Loucy (cell line): ENCODE measurements around the gene ZNF280D.

Experiments
- EZH2phosphoT487 ChIP-seq: fragments of 200-600 bp; IDR thresholded peaks from 2 replicates; pipeline ENCODE4 v1.6.1; 2018; ENCODE audit warnings: antibody characterized with exemption, mild to moderate bottlenecking, moderate library complexity, borderline replicate concordance
- TF ChIP-seq, protein P1 (sequence below): fragments of 200-600 bp; sonication (generic); conservative IDR thresholded peaks from 2 replicates; pipeline ENCODE4 v1.5.1; 2014; ENCODE audit warnings: mild to moderate bottlenecking, antibody characterized with exemption, low read length

DNA sequence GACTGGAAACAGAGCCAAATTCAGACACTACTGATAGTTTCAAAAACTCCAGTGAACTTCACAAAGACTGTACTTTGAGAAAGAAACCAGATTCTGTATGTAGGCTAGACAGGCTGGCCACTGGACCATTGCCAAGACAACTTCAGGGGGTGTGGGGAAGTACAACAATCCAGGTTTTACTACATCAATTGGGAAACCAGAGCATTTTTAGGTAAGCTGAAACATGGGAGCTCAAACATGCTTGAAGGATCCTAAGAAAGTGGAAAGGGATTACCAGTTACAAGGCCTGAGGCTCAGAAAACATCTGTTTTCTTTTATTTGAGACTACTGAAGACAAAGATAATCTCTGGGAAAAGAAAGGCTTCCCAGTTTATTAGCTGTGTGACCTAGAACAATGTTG lies 26.9 kb upstream of the ZNF280D start:
- TF ChIP-seq EZH2phosphoT487, result no peak
- TF ChIP-seq, protein P1, sequence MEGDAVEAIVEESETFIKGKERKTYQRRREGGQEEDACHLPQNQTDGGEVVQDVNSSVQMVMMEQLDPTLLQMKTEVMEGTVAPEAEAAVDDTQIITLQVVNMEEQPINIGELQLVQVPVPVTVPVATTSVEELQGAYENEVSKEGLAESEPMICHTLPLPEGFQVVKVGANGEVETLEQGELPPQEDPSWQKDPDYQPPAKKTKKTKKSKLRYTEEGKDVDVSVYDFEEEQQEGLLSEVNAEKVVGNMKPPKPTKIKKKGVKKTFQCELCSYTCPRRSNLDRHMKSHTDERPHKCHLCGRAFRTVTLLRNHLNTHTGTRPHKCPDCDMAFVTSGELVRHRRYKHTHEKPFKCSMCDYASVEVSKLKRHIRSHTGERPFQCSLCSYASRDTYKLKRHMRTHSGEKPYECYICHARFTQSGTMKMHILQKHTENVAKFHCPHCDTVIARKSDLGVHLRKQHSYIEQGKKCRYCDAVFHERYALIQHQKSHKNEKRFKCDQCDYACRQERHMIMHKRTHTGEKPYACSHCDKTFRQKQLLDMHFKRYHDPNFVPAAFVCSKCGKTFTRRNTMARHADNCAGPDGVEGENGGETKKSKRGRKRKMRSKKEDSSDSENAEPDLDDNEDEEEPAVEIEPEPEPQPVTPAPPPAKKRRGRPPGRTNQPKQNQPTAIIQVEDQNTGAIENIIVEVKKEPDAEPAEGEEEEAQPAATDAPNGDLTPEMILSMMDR, result no peak
